Measurements from ENCODE around the gene KLRF2.

The KLRF2 gene

DNA sequence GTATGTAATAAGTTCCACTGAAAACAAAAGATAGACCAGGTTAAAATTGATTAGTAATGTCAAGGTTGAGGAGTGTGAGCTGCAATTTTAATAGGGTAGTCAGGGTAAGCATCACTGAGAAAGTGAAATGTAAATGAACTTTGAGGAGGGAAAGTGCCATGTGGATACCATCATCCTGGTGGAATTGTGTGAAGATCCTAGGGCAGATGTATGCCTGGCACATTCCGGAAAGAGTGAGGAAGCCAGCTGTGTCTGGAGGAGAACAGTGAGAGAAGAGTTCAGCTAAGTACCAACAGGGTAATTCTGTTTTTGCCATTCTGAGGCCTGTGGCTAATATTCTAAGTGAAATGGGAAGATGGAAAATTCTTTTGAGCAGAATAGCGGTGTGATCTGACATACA lies 53.7 kb downstream of the KLRF2 start:
- Histone ChIP-seq H3K4me3 (ENCODE audit: low read length in 2 of 2) (no peak overlapping the region), H3K9ac (ENCODE audit: low read length in 2 of 2) (no peak overlapping the region), H3K36me3 (ENCODE audit: control insufficient read depth in 2 of 2, insufficient read depth in 2 of 2, low read length in 2 of 2) (no peaks in the 10 kb centered on the region), H3K27ac (ENCODE audit: low read length) (no peak overlapping the region), H3K4me1 (ENCODE audit: control insufficient read depth, insufficient read depth, low read length) (no peaks in the 10 kb centered on the region), H3K9me3 (ENCODE audit: control insufficient read depth in 2 of 2, low read length in 2 of 2) (no peaks in the 10 kb centered on the region), H3K27me3 (ENCODE audit: control insufficient read depth in 1 of 2, insufficient read depth in 2 of 2, low read length in 2 of 2) (no peaks in the 10 kb centered on the region)

DNA sequence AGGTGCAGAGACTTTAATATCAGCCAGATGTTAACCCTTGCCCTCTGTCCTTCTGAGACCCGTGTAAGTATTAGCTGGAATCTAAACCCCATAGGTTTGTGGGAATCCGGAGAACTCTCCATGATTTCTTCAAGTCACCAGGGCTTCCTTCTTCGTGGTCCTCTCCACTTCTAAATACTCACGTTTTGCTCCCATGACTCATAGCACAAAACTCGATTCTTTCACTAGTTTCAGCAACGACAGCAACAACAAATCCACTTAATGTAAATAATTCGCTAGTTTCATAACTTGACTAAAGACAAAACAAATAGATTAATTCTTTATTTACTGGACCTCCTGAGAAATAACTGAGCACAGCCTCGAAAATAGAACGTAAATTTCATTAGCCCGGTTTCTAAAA lies 55.3 kb downstream of the KLRF2 start:
- no peaks in the 10 kb centered on the region for H3K4me1 ChIP-seq (ENCODE audit: control insufficient read depth, insufficient read depth, low read length)
- H3K9ac ChIP-seq (ENCODE audit: low read length in 2 of 2): no peak overlapping the region
- no peaks in the 10 kb centered on the region for H3K27me3 ChIP-seq (ENCODE audit: control insufficient read depth in 1 of 2, insufficient read depth in 2 of 2, low read length in 2 of 2)
- H3K36me3 ChIP-seq (ENCODE audit: control insufficient read depth in 2 of 2, insufficient read depth in 2 of 2, low read length in 2 of 2): no peaks in the 10 kb centered on the region
- H3K4me3 ChIP-seq (ENCODE audit: low read length in 2 of 2): no peak overlapping the region
- H3K27ac ChIP-seq (ENCODE audit: low read length): no peak overlapping the region
- H3K9me3 ChIP-seq (ENCODE audit: control insufficient read depth in 2 of 2, low read length in 2 of 2): no peaks in the 10 kb centered on the region

DNA sequence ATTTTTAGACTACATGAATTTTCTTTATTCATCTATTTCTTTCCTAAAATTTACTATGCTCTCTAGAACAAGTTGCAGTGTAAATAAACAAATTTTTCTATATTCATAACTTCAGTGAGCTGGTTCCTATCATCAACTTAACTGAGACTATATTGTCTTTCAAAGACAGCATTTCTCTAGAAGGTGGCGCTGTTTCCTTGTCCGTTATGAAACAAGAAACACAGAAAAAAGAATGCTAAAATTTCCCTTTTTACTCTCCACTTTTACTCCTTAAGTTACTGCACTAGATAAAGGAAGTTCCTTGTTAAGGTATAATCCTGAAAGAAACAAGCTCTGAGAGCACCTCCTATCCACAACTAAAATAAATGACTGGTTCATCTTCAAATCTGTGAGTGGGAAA lies 59.1 kb downstream of the KLRF2 start:
- H3K36me3 ChIP-seq (ENCODE audit: control insufficient read depth in 2 of 2, insufficient read depth in 2 of 2, low read length in 2 of 2): no peaks in the 10 kb centered on the region
- H3K9me3 ChIP-seq (ENCODE audit: control insufficient read depth in 2 of 2, low read length in 2 of 2): no peaks in the 10 kb centered on the region
- no peak overlapping the region for H3K27ac ChIP-seq (ENCODE audit: low read length)
- H3K27me3 ChIP-seq (ENCODE audit: control insufficient read depth in 1 of 2, insufficient read depth in 2 of 2, low read length in 2 of 2): peaks cover 0 to 3% of the 10 kb centered on the region in 2 donors
- H3K9ac ChIP-seq (ENCODE audit: low read length in 2 of 2): no peak overlapping the region
- no peaks in the 10 kb centered on the region for H3K4me1 ChIP-seq (ENCODE audit: control insufficient read depth, insufficient read depth, low read length)
- H3K4me3 ChIP-seq (ENCODE audit: low read length in 2 of 2): no peak overlapping the region

DNA sequence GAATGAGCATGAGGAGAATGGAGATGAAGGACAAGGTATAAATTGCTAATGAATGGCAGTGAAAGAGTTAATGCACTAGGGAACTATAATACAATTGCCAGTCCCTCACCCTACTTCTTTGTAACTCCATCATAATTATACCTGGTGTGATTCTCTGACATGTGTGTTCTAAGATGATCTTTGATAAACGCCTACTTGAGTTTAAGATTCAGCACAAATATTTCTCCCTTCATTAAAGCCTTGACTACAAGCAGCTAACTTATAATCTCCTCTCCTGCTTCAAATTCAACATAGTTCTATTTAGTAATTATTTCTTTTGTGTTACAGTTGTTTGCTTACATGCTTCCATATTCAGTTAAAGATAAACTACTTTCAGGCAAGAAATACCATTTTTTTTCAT lies 60.5 kb downstream of the KLRF2 start:
- H3K27me3 ChIP-seq (ENCODE audit: control insufficient read depth in 1 of 2, insufficient read depth in 2 of 2, low read length in 2 of 2): peaks cover 2 to 3% of the 10 kb centered on the region in 2 donors
- H3K9me3 ChIP-seq (ENCODE audit: control insufficient read depth in 2 of 2, low read length in 2 of 2): no peaks in the 10 kb centered on the region
- no peaks in the 10 kb centered on the region for H3K36me3 ChIP-seq (ENCODE audit: control insufficient read depth in 2 of 2, insufficient read depth in 2 of 2, low read length in 2 of 2)
- H3K9ac ChIP-seq (ENCODE audit: low read length in 2 of 2): no peak overlapping the region
- H3K4me1 ChIP-seq (ENCODE audit: control insufficient read depth, insufficient read depth, low read length): no peaks in the 10 kb centered on the region
- H3K27ac ChIP-seq (ENCODE audit: low read length): no peak overlapping the region
- no peak overlapping the region for H3K4me3 ChIP-seq (ENCODE audit: low read length in 2 of 2)

DNA sequence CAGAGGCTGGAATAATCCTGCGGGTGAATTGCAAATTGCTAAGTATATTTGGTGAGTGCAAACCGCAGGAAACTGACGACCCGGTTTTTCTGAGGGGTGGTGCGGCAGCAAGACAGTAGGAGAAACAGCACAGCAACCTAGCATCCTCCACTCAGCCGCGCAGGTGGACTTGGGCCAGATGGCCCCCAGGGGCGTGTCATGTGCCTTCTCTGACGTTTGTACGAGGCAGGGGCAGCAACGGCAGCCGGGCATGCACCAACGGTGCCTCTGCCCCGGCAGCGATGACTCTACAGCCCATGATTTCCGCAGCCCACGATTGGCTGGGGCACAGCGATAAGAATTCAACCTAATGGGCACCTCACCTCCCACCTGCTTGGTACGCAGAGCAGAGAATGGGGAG lies 62.0 kb downstream of the KLRF2 start:
- Histone ChIP-seq H3K4me3 (ENCODE audit: low read length in 2 of 2) (no peak overlapping the region), H3K27ac (ENCODE audit: low read length) (no peak overlapping the region)

DNA sequence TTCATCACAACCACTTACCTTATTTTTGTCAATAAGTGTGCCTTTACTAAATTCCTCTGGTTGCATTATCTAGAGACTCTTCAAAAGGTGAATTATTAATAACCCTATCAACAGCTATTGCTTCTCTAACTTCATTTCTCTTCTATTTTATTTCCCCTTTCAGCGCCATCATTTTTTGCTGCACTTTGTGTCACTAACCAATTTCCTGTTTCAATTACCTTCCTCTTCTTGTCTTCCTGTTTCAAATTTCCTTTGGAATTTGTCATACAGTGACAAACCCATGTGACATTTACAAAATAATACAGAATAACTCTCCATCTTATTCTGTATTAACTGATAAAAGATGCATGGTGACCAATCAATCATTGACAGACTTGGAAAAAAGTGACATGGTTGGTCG lies 63.1 kb downstream of the KLRF2 start:
- peaks cover 2 to 3% of the 10 kb centered on the region in 2 donors for H3K27me3 ChIP-seq (ENCODE audit: control insufficient read depth in 1 of 2, insufficient read depth in 2 of 2, low read length in 2 of 2)
- no peaks in the 10 kb centered on the region for H3K9me3 ChIP-seq (ENCODE audit: control insufficient read depth in 2 of 2, low read length in 2 of 2)
- H3K4me3 ChIP-seq (ENCODE audit: low read length in 2 of 2): no peak overlapping the region
- H3K36me3 ChIP-seq (ENCODE audit: control insufficient read depth in 2 of 2, insufficient read depth in 2 of 2, low read length in 2 of 2): no peaks in the 10 kb centered on the region
- no peak overlapping the region for H3K27ac ChIP-seq (ENCODE audit: low read length)
- no peaks in the 10 kb centered on the region for H3K4me1 ChIP-seq (ENCODE audit: control insufficient read depth, insufficient read depth, low read length)
- no peak overlapping the region for H3K9ac ChIP-seq (ENCODE audit: low read length in 2 of 2)

More for the DNA sequence above, 62.0 kb downstream of the KLRF2 start:
- Histone ChIP-seq H3K36me3 (ENCODE audit: control insufficient read depth in 2 of 2, insufficient read depth in 2 of 2, low read length in 2 of 2) (no peaks in the 10 kb centered on the region), H3K27me3 (ENCODE audit: control insufficient read depth in 1 of 2, insufficient read depth in 2 of 2, low read length in 2 of 2) (peaks cover 2 to 3% of the 10 kb centered on the region in 2 donors), H3K9ac (ENCODE audit: low read length in 2 of 2) (no peak overlapping the region), H3K4me1 (ENCODE audit: control insufficient read depth, insufficient read depth, low read length) (no peaks in the 10 kb centered on the region), H3K9me3 (ENCODE audit: control insufficient read depth in 2 of 2, low read length in 2 of 2) (no peaks in the 10 kb centered on the region)

Measured in stomach smooth muscle (tissue), 2 donors.